Mammary epithelial cell (primary cell): ENCODE data around the gene P2RX5.

Experiments
- CTCF ChIP-seq, 2 donors: IDR thresholded peaks in 1 of 2; conservative IDR thresholded peaks in 1 of 2; 2 replicates each; pipeline ENCODE4 v1.5.1; 2011 to 2012; ENCODE audit warnings: inconsistent platforms in 2 of 2, low read length in 2 of 2, mild to moderate bottlenecking in 2 of 2, control low read depth in 1 of 2, low read depth in 1 of 2; ENCODE audit not compliant: insufficient read depth in 1 of 2; ENCODE audit errors: extremely low read depth in 1 of 2
- EZH2 ChIP-seq: IDR thresholded peaks from 2 replicates; pipeline ENCODE4 v1.6.1; 2012; ENCODE audit warnings: low read length, inconsistent platforms, borderline replicate concordance

- TF ChIP-seq EZH2 = no peak
- TF ChIP-seq CTCF (conservative IDR thresholded peaks at IDR 0.05 in 1 of 2, IDR thresholded peaks at IDR 0.05 in 1 of 2; ENCODE audit: extremely low read depth in 1 of 2, insufficient read depth in 1 of 2, low read depth in 1 of 2, low read length in 2 of 2) = no peak
Measured at GRCh38 chr17:3667366-3668278, 28.3 kb downstream of the P2RX5 start.
